ENCODE measurements around the gene ARNT2. TPM values are rescaled to one million over a fixed set of nuclear protein-coding genes. Genes with fewer than 3 reads are reported as not detected.

ARNT2 gene
- polyA plus RNA-seq, 3 donors from 2014 or later = not detected

DNA sequence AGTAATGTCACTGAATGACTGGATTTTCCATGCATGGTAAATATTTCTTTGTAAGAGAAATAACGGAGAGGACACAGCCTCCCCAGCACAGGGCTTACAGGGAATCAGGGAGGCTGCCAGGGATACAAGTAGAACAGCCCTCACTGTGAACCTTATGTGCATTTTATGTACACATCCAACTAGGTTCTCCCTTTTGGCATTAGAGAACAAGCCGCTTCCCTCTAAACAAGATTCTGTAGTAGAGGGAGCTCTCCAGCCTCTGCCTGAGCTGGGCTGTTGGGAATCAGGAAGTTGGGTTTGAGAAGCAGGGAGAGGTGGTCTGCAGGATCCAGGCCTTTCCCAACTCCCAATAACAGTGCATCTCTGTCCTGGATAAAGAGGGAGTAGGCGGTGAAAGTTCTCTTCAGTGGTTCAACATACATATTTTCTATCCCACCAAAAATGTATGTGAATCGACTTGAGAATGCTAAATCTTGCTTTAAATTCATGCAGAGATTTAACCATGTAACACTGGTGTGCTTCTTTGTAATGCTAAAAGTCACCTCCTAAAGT is 83.7 kb downstream of the ARNT2 start:
- Mint-ChIP-seq H3K27ac (no peak overlapping the region), H3K4me3 (no peak overlapping the region), H3K9me3 (no peaks in the 10 kb centered on the region)

DNA sequence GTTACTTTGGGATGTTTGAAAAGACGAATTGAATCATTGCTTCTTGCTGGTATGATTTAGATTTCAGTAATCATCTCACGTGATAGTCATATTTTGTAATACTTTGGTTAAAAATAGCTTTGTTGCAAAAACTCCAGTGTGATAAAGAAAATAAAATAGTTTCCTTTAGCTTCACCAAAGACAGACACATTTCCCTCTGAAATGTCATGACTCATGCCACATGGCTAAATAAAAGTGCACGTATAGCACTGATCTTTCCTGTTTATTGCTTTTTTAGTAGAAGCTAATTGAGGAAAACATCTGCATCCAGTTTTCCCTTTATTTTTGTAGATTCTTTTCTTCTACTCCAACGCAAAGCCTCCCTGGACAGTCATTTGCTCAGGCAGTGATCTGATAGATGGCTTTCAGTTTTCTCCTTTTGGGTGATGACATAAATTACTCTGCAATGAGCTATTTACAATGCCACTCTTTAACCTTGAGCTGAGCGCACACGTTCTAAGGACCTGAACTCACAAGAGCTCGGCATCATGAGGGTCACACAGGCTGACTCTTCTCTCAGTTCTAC is 84.9 kb downstream of the ARNT2 start:
- H3K27ac Mint-ChIP-seq = no peak overlapping the region
- H3K36me3 Mint-ChIP-seq = no peaks in the 10 kb centered on the region
- no peak overlapping the region for H3K4me3 Mint-ChIP-seq
- DNase-seq = no peak
- H3K27me3 Mint-ChIP-seq (ENCODE audit: low read depth in 3 of 3) = peaks cover 0 to 2% (median 1%) of the 10 kb centered on the region in 3 donors
- H3K4me1 Mint-ChIP-seq = no peaks in the 10 kb centered on the region
- H3K9me3 Mint-ChIP-seq = no peaks in the 10 kb centered on the region

More for the DNA sequence above, 83.7 kb downstream of the ARNT2 start:
- Mint-ChIP-seq H3K27me3 (ENCODE audit: low read depth in 3 of 3) (peaks cover 0 to 2% (median 1%) of the 10 kb centered on the region in 3 donors), H3K4me1 (no peaks in the 10 kb centered on the region), H3K36me3 (no peaks in the 10 kb centered on the region)
- no peak for DNase-seq

- Mint-ChIP-seq H3K4me1 (no peaks in the 10 kb centered on the region), H3K4me3 (no peak overlapping the region), H3K27ac (no peak overlapping the region), H3K9me3 (no peaks in the 10 kb centered on the region), H3K36me3 (no peaks in the 10 kb centered on the region), H3K27me3 (ENCODE audit: low read depth in 3 of 3) (peaks cover 0 to 2% (median 1%) of the 10 kb centered on the region in 3 donors)
- DNase-seq = no peak
Observed at GRCh38 chr15:80490431-80490990, 86.3 kb downstream of the ARNT2 start.

DNA sequence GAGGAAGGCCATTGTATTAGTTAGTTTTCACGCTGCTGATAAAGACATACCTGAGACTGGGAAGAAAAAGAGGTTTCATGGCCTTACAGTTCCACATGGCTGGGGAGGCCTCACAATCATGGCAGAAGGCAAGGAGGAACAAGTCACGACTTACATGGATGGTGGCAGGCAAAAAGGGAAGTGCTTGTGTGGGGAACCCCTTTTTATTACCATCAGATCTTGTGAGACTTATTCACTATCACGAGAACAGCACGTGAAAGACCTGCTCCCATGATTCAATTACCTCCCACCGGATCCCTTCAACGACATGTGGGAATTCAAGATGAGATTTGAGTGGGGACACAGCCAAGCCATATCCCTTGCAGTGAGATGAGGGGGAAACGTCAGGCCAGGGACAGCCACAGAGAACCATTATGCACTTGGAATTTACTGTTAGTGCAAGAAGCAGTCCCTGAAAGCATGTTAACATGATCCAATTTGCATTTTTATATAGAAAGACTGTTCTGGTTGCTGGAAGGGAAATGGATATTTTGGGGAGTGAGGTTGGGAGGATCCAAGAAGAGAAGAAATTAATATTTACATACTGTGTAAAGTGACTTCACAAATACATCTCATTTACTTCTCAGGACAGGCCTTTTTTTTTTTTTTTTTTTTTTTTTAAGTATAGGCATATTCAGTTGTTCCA is 87.1 kb downstream of the ARNT2 start:
- H3K27me3 Mint-ChIP-seq (ENCODE audit: low read depth in 3 of 3) = peaks cover 0 to 2% (median 1%) of the 10 kb centered on the region in 3 donors

DNA sequence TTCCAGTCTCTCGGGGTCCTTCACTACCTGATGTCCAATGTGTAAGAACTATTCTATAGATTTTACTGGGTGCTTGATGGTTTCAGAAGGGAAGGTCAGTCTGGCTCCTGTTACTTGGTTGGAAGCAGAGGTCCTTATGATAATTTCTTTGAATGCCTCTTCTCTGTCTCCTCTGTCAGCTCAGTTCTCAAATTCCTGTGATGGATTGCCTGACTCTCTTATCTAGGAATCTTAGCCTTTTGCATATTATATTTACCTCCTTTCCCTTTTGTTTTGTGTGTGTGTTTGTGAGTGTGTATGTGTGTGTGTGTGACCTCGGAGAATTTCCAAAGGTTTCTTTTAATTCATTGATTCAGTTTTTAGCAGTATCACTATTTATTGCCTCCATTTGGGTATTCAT is 88.2 kb downstream of the ARNT2 start:
- Mint-ChIP-seq H3K27ac (no peak overlapping the region), H3K4me3 (no peak overlapping the region), H3K9me3 (no peaks in the 10 kb centered on the region), H3K36me3 (no peaks in the 10 kb centered on the region), H3K4me1 (no peaks in the 10 kb centered on the region), H3K27me3 (ENCODE audit: low read depth in 3 of 3) (peaks cover 0 to 2% (median 1%) of the 10 kb centered on the region in 3 donors)
- no peak for DNase-seq

More for the DNA sequence above, 87.1 kb downstream of the ARNT2 start:
- DNase-seq = no peak
- H3K9me3 Mint-ChIP-seq = no peaks in the 10 kb centered on the region
- H3K4me3 Mint-ChIP-seq = no peak overlapping the region
- no peaks in the 10 kb centered on the region for H3K4me1 Mint-ChIP-seq
- H3K27ac Mint-ChIP-seq = no peak overlapping the region
- no peaks in the 10 kb centered on the region for H3K36me3 Mint-ChIP-seq

GRCh38 chr15:80492874-80493273 is 88.7 kb downstream of the ARNT2 start:
- Mint-ChIP-seq H3K27ac (no peak overlapping the region), H3K4me1 (no peaks in the 10 kb centered on the region), H3K4me3 (no peak overlapping the region), H3K9me3 (no peaks in the 10 kb centered on the region), H3K36me3 (no peaks in the 10 kb centered on the region), H3K27me3 (ENCODE audit: low read depth in 3 of 3) (peaks cover 0 to 2% (median 0%) of the 10 kb centered on the region in 3 donors)
- DNase-seq = no peak

- H3K27me3 Mint-ChIP-seq (ENCODE audit: low read depth in 3 of 3) = peaks cover 0 to 2% (median 1%) of the 10 kb centered on the region in 3 donors
- no peak overlapping the region for H3K4me3 Mint-ChIP-seq
- no peak overlapping the region for H3K27ac Mint-ChIP-seq
- H3K36me3 Mint-ChIP-seq = no peaks in the 10 kb centered on the region
- no peaks in the 10 kb centered on the region for H3K4me1 Mint-ChIP-seq
- no peak for DNase-seq
- no peaks in the 10 kb centered on the region for H3K9me3 Mint-ChIP-seq
Observed at GRCh38 chr15:80494351-80494751, 90.2 kb downstream of the ARNT2 start.

- H3K27me3 Mint-ChIP-seq (ENCODE audit: low read depth in 3 of 3) = peaks cover 0 to 2% (median 1%) of the 10 kb centered on the region in 3 donors
Observed at GRCh38 chr15:80494756-80495155, 90.6 kb downstream of the ARNT2 start.

DNA sequence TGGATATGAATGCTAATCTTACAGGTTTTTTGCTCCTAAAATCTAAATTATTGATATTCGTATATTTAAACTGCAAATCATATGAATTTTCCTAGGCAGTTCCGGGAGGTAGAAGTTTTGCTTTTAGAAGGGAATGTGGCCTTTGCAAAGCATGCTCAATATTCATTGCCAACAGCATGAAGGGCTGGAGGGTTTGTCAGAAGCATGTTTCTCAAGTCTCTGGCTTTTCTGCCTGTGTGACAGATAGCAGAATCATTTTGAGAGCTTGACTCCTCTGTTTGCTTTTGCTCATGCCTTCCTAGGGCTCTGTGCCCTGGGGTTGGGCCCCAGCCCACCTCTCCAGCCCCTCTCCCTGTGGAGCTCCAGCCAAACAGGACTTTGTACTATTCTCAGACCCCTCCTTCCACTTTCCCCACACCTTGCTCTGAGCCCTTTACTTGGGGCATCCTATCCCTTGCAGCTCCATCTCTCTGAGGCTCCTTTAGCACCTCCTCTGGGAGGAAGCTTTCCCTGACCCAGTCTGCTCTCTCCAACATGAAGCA is 91.3 kb downstream of the ARNT2 start:
- no peaks in the 10 kb centered on the region for H3K9me3 Mint-ChIP-seq
- H3K4me3 Mint-ChIP-seq = no peak overlapping the region
- H3K27ac Mint-ChIP-seq = no peak overlapping the region
- H3K27me3 Mint-ChIP-seq (ENCODE audit: low read depth in 3 of 3) = peaks cover 0 to 2% (median 1%) of the 10 kb centered on the region in 3 donors
- DNase-seq = no peak
- no peaks in the 10 kb centered on the region for H3K4me1 Mint-ChIP-seq
- no peaks in the 10 kb centered on the region for H3K36me3 Mint-ChIP-seq

More at GRCh38 chr15:80494756-80495155, 90.6 kb downstream of the ARNT2 start:
- Mint-ChIP-seq H3K4me1 (no peaks in the 10 kb centered on the region), H3K27ac (no peak overlapping the region), H3K9me3 (no peaks in the 10 kb centered on the region), H3K4me3 (no peak overlapping the region), H3K36me3 (no peaks in the 10 kb centered on the region)
- DNase-seq = no peak

DNA sequence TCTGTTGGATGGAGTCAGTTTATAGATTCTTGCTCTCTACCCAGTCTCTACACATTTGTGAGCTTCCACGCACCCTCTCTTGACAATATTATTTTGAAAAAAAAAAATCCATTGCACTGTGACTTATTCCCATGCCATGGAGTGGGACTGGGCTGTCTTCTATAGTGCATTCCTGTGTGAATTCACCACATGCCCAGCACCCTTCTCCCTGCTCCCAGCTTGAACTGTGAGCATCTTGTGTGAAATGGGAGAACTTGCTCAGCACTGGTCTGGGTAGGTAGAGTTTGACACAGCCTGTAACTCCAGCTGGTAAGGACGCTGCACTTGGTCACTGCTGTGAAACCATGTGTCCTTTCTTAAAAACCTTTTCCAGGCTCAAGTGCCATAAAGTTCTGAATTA is 91.9 kb downstream of the ARNT2 start:
- Mint-ChIP-seq H3K27me3 (ENCODE audit: low read depth in 3 of 3) (peaks cover 0 to 1% (median 0%) of the 10 kb centered on the region in 3 donors), H3K36me3 (no peaks in the 10 kb centered on the region), H3K27ac (no peak overlapping the region), H3K9me3 (no peaks in the 10 kb centered on the region), H3K4me1 (no peaks in the 10 kb centered on the region), H3K4me3 (no peak overlapping the region)
- no peak for DNase-seq

- Mint-ChIP-seq H3K9me3 (no peaks in the 10 kb centered on the region), H3K4me3 (no peak overlapping the region), H3K27me3 (ENCODE audit: low read depth in 3 of 3) (peaks cover 0 to 3% (median 1%) of the 10 kb centered on the region in 3 donors), H3K4me1 (no peaks in the 10 kb centered on the region), H3K36me3 (no peaks in the 10 kb centered on the region), H3K27ac (no peak overlapping the region)
- DNase-seq = no peak
Observed at GRCh38 chr15:80497221-80497620, 93.0 kb downstream of the ARNT2 start.

DNA sequence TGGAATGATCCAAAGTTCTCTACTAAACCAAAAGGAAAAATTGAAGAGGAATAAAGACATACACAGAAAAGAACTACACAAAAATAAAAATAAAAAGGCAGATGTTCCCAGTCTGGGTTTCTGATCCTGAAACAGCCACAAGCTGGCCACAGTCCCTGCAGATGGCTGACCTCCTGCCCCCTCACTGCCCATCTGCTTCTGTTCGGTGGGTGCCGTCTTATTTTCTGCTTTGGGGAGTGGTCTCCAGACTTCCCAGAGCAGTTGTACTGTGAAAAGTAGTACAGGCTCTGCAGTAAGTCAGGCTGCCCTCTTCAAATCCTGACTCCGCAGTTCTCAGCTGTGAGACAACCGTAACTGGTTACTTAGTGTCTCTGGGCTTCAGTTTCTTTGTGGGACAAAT is 94.5 kb downstream of the ARNT2 start:
- DNase-seq = no peak
- Mint-ChIP-seq H3K4me3 (no peak overlapping the region), H3K27ac (no peak overlapping the region), H3K27me3 (ENCODE audit: low read depth in 3 of 3) (peaks cover 0 to 9% (median 5%) of the 10 kb centered on the region in 3 donors), H3K9me3 (no peaks in the 10 kb centered on the region), H3K36me3 (no peaks in the 10 kb centered on the region), H3K4me1 (no peaks in the 10 kb centered on the region)

DNA sequence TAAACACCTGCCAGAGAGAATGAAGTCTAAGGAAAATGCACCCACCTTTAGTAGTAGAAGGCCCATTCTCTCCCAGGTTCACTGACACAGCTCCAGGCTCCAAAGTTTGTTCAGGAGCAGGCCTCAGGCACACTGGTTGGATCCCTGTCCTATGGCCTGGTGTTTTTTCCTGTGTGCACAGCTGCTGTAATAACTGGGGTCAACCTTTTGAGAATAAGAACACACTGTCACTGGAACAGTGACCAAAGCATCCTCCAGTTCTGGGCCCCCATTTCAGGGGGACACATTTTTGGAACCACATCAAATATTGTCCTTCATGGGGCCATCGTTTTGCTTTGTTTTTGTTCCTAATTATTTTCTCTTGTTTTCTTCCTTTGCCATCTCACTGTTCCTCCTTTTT is 95.8 kb downstream of the ARNT2 start:
- no peak for DNase-seq
- H3K36me3 Mint-ChIP-seq = no peaks in the 10 kb centered on the region
- no peak overlapping the region for H3K27ac Mint-ChIP-seq
- peaks cover 0 to 11% (median 5%) of the 10 kb centered on the region in 3 donors for H3K27me3 Mint-ChIP-seq (ENCODE audit: low read depth in 3 of 3)
- no peaks in the 10 kb centered on the region for H3K9me3 Mint-ChIP-seq
- H3K4me1 Mint-ChIP-seq = no peaks in the 10 kb centered on the region
- no peak overlapping the region for H3K4me3 Mint-ChIP-seq

DNA sequence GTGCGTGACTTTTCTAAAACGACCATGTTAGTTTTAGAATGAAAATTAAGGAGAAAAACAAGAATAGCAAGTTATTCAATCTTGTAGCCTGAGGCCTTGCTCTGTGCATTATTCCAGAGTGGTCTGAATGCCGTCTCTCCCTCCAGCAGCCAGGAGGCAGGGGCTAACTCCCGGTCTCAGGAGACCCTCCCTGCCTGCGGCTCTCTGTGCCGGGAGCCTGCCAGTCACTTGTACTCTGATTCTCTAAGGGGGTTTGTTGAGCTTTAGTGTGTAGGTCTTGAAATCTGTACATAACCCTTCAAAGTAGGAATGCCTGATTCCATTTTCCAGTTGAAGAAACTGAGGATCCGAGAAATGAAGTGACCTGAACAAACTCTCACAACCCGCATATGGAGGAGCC is 97.3 kb downstream of the ARNT2 start:
- H3K27me3 Mint-ChIP-seq (ENCODE audit: low read depth in 3 of 3) = peaks cover 0 to 11% (median 5%) of the 10 kb centered on the region in 3 donors
- H3K9me3 Mint-ChIP-seq = no peaks in the 10 kb centered on the region
- H3K4me1 Mint-ChIP-seq = no peaks in the 10 kb centered on the region
- H3K27ac Mint-ChIP-seq = no peak overlapping the region
- no peak overlapping the region for H3K4me3 Mint-ChIP-seq
- H3K36me3 Mint-ChIP-seq = no peaks in the 10 kb centered on the region
- no peak for DNase-seq

Measured in immature natural killer cell (primary cell).